Dedifferentiated amniotic fluid mesenchymal stem cell (primary cell): ENCODE measurements around the gene COL18A1.
"Not testable (repeated sequence)": the region's sequence is repeated elsewhere in the genome, so short reads cannot be mapped to it uniquely, and the experiment has no call there.

Source experiments
- DNase-seq: peaks from one replicate; pipeline ENCODE4 v3.0.0-alpha.2; 2016; ENCODE audit errors: extremely low spot score

COL18A1 gene

GRCh38 chr21:45404730-45405270 lies at the start of gene COL18A1:
COL18A1 (plus strand) TSS chr21:45405165; CDS start chr21:45405231, 66 bp downstream.
- DNase-seq, result no peak

- no peak for DNase-seq
These were observed 49.4 kb upstream of the COL18A1 start for GRCh38 chr21:45355573-45355972.

- DNase-seq, result no peak
These were observed 48.7 kb upstream of the COL18A1 start for GRCh38 chr21:45356251-45356650.

GRCh38 chr21:45356653-45357435 lies 48.1 kb upstream of the COL18A1 start:
- no peak for DNase-seq

- DNase-seq, result no peak
These were observed 47.3 kb upstream of the COL18A1 start for GRCh38 chr21:45357436-45358260.

- DNase-seq, result no peak
These were observed 46.7 kb upstream of the COL18A1 start for GRCh38 chr21:45358261-45358670.

GRCh38 chr21:45358711-45359310 lies 46.2 kb upstream of the COL18A1 start:
- DNase-seq, result no peak

- DNase-seq, result no peak
These were observed 45.3 kb upstream of the COL18A1 start for GRCh38 chr21:45359451-45360217.

GRCh38 chr21:45361033-45361997 lies 43.6 kb upstream of the COL18A1 start:
- no peak for DNase-seq

- DNase-seq, result no peak
These were observed 42.8 kb upstream of the COL18A1 start for GRCh38 chr21:45362077-45362747.

- DNase-seq, result no peak
These were observed 42.2 kb upstream of the COL18A1 start for GRCh38 chr21:45362748-45363145.

GRCh38 chr21:45363272-45363671 lies 41.7 kb upstream of the COL18A1 start:
- not testable (repeated sequence) for DNase-seq

- DNase-seq, result peak; percentile 96
These were observed 41.0 kb upstream of the COL18A1 start for GRCh38 chr21:45363921-45364467.

GRCh38 chr21:45364468-45365185 lies 40.3 kb upstream of the COL18A1 start:
- no peak for DNase-seq

- DNase-seq, result no peak
These were observed 39.8 kb upstream of the COL18A1 start for GRCh38 chr21:45365186-45365607.

- DNase-seq, result no peak
These were observed 39.2 kb upstream of the COL18A1 start for GRCh38 chr21:45365608-45366241.

GRCh38 chr21:45366476-45366875 lies 38.5 kb upstream of the COL18A1 start:
- DNase-seq, result no peak

GRCh38 chr21:45366931-45367401 lies 38.0 kb upstream of the COL18A1 start:
- DNase-seq, result no peak
